Forelimb muscle (tissue), 1 donor: ENCODE results near the gene ERC2. TPM values are rescaled to one million over a fixed set of nuclear protein-coding genes. Genes with fewer than 3 reads are reported as not detected.

Source experiments
- DNase-seq: peaks from one replicate; pipeline ENCODE4 v3.0.0-alpha.2; 2013; ENCODE audit warnings: low read depth
- polyA plus RNA-seq: library from polyadenylated mRNA; unstranded; fragments of 120-200 nt; gene quantifications from one replicate; pipeline ENCODE4 v1.2.1, GENCODE V29; 2013; ENCODE audit not compliant: insufficient read length

Gene ERC2
- polyA plus RNA-seq, 1 donor: 1.2 TPM

DNA sequence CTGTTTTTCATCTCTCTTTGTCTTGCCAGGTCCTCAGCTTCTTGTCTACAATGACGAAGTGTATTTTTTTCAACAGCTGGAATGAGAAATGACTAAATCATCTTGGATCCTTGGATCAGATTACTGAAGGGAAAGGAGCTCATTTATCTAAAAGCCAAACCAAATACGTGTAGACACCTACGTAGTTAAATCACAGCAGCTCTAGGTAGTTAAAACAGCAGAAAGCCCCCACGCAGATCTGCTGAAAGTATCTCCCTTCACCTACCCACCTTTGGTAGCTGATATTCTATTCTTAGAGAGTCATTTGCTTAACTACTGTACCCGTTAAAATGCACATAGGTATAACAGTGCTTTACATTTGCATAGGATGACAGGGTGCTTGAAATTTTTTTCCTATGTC is 875.7 kb downstream of the ERC2 start:
- no peak for DNase-seq

- no peak for DNase-seq
Measured at GRCh38 chr3:55591888-55592287, 876.4 kb downstream of the ERC2 start.

GRCh38 chr3:55588146-55588765 is 880.0 kb downstream of the ERC2 start:
- DNase-seq: no peak

GRCh38 chr3:55585856-55586255 is 882.4 kb downstream of the ERC2 start:
- DNase-seq: no peak

- DNase-seq: no peak
Measured at GRCh38 chr3:55584716-55585368, 883.4 kb downstream of the ERC2 start.

DNA sequence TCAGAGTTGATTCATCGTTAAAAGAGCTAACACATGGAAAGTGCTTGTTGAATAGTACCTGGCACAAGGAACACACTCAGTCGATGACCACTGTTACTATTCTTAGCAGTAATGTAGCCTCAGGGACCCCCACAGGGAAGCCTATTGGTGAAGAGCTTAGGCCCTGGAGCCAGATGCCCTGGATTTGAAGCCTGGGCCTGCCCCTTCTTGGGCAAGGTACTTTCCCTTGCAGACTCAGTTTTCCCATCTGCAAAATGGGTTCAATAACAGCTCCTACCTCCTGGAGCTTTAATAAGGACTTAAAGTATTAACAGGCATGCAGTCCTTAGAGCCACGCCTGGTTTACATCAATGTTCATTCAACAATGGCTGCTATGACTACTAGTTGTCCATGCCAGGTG is 884.2 kb downstream of the ERC2 start:
- DNase-seq: no peak

GRCh38 chr3:55583475-55583874 is 884.8 kb downstream of the ERC2 start:
- no peak for DNase-seq

- DNase-seq: no peak
Measured at GRCh38 chr3:55579496-55579895, 888.8 kb downstream of the ERC2 start.

- no peak for DNase-seq
Measured at GRCh38 chr3:55576621-55577388, 891.5 kb downstream of the ERC2 start.

DNA sequence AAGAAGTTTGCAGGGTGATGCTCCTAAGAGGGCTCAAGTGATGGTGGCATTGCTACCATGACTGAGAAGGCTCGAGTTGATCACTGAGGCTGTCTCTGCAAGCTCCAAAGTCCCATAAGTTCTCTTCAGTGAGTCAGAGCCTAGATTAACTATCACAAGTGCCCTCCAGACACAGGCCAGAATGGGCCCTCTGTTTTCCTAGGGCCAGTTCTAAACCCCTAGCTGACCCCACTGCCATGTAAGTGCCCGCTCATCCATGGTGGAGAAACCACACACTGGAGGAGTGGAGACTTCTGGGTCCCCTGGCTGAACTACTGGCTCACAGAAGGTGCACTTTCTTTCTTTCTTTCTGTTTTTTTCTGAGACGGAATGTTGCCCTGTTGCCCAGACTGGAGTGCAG is 893.6 kb downstream of the ERC2 start:
- no peak for DNase-seq

DNA sequence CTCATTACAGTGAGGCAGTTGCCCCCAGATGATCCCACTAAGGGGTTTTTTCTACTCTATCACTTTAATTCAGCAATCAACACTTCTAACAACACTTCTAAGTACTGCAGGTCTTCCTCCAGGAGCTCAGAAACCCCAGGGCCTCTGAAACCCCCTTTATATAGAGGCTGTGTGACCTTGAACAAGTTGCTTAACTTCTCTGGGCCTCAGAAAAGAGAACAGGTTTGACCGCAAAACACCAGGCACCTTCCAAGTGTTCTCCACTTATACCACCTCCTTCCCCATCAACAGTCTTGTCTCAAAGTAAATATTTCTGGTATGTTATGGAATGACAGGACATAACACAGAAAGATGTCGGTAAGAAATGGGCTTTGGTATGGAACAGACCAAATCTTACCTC is 895.5 kb downstream of the ERC2 start:
- DNase-seq: no peak

- no peak for DNase-seq
Measured at GRCh38 chr3:55571913-55572312, 896.4 kb downstream of the ERC2 start.

DNA sequence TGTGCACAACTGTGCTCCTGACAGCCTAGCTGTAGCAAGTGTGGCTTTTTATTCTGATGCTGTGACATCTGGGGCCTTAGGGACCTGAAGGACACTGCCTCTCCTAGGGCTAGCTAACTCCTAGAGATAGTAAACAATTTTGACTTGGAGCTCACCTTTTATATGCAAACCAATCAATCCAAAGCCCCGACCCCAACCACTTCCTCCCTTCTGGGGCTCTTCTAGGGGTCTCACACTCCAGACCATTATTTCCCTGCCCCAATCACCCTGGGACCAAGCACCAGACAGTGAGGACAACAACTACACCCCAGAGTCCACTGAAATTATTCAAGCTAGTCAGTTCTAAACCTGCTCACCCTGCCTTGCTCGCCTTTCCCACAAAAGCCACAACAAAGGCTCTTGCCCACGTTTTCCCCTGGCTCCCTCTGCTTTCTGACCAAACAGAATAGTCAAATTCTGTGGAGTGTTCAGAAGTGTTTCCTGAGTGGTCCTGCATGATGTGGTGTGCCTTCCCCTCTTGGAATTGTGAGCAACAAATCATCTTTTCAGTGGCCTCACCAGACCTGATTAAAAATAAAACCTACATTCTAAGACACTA is 897.0 kb downstream of the ERC2 start:
- DNase-seq: no peak

DNA sequence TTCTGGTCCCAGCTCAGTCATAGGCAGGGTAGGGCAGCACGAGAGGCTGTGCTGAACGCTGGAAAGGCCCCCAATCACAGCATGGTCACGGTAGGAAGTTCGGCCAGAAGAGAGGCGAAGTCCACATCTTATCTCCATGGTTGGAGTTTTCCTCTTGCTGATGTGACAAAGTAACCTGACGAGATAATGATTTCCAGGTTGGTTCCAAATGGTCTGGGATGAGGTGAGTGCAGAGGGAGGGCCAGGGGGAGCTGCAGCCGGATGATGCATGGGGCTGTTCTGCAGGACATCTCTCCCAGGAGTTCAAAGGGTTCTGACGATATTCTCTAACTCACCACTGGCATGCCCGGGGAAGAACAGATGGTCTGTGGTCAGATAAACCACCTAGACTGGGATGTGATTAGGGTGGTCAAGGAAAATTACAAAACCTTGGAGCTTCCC is 898.0 kb downstream of the ERC2 start:
- DNase-seq: no peak

- no peak for DNase-seq
Measured at GRCh38 chr3:55569033-55569599, 899.2 kb downstream of the ERC2 start.

- DNase-seq: no peak
Measured at GRCh38 chr3:55567615-55568014, 900.7 kb downstream of the ERC2 start.

GRCh38 chr3:55567121-55567520 is 901.1 kb downstream of the ERC2 start:
- DNase-seq: no peak

DNA sequence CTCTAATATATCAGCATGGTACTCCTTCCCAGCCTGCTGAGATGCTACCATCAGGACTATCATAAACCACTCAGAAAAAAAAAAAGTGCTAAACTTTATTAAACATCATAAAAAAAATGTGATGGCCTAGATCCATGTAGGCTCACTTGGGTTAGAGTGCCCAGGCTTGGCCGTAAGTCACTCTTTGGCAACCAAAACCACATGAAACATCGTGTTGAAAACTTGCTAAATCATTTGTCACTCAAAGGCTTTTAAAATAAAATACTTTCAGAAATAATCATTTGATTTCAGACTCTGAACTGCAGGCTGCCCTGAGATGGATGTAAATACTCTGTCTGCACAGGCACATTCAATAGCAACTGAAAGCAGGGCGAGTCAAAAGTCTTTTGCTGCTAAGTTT is 902.7 kb downstream of the ERC2 start:
- no peak for DNase-seq

DNA sequence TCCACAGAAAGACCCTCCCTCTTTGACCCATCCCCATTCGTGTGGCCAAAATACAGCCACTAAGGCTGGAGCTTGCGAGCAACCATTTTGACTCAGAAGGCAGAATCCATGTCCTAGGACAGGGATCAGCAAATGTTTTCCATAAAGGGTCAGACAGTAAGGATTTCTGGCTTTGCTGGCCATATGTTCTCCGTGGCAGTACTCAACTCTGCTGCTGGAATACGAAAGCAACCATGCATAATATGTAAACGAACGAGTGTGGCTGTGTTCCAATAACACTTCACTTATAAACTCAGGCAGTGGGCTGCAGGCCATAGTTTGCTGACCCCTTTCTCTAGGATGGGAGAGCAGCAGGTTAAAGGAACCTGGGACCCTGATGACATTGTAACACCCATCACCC is 903.5 kb downstream of the ERC2 start:
- no peak for DNase-seq

- no peak for DNase-seq
Measured at GRCh38 chr3:55562700-55563099, 905.6 kb downstream of the ERC2 start.

DNA sequence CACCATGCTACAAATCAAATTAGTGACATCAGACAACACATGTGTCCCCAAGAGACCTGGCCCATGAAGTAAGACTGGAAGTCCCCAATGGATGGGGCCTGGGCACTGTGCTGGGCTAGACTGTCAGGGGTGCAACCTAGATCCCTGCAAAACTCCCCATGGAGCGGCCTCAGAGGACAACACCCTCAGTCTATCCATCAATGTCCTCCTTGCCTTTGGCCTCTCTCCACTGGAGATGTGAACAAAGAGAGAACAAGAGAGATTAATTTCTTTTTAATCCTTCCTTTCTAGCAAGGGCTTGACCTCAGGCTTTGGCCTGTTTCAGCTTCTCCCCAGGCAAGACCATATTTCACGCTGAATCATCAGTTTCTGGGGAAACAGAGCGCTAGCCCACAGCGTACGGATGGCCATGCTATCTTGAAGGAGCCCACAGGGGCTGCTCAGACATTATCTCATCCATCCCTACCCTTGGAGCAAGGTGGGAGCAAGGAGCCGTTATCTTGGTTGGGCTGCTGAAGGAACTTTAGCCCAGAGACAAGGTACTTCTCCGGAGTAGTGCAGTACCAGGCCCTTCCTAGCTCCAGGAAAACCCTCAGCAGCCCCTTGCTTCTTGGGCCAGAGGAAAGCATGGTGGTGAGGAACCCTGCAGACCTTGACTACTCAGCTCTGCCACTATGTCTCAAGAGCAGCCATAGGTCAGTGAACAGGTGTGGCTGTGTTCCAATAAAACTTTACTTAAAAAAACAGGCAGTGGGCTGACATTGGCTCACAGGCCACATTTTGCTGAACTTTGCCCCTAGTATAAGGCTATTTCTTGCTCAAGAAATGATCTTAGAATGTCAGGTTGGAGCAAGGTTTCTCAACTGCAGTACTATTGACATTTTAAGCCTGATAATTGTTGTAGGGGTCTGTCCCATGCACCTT is 908.5 kb downstream of the ERC2 start:
- no peak for DNase-seq
